Measurements from ENCODE around the gene METTL26.
A peak's percentile ranks its signal among the peaks of the same experiment; 100 is the strongest.

METTL26 gene

DNA sequence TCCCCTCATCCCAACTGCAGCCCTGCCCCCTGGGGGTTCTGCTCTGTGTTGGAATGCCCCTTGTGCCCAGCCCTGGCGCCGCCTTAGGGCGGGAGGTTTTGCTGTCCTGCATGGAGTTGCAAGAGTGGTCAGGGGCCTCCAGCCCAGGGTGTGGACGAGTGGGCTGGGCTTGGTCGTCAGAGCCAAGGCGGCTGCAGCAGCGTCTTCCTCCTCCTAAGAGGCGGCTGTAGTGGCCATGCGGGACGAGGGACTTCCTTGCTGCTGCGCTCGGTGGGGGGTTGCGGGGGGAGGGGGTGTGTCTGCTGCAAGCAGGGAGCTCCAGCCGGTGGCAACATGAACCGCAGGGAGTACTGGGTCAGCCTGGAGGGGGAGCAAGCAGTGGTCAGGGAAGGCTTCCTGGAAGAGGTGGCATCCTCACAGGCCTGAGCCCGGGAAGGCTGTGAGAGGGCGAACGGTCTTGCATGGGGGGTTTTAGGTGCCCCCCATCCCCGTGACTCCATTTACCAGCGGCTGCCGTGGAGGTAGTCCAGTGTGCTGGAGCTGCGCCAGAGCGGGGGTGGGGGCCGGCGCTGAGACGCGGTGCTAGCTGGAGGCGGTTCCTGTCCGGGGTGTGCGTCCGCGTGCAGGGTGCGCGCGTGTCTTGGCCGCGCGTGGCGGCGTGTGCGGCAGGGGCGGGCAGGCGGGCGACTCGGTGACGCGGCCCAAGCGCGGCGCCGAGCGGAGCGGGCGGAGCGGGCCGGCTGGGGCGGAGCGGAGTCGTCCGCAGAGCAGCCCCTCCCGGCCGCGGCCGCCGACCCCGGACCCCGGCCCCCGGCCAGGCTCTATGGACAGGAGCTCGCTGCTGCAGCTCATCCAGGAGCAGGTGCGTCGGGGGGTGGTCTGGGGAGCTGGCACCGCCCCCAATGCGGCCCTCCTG, 39.1 kb upstream of the METTL26 start, which contains the start of gene RHBDL1:
TSS of gene RHBDL1 (plus strand) at position 704 of the 916 bp plus-strand sequence. CDS start at position 824, 120 bp downstream.
- DNase-seq (ENCODE audit: low spot score): peak; percentile 64

DNA sequence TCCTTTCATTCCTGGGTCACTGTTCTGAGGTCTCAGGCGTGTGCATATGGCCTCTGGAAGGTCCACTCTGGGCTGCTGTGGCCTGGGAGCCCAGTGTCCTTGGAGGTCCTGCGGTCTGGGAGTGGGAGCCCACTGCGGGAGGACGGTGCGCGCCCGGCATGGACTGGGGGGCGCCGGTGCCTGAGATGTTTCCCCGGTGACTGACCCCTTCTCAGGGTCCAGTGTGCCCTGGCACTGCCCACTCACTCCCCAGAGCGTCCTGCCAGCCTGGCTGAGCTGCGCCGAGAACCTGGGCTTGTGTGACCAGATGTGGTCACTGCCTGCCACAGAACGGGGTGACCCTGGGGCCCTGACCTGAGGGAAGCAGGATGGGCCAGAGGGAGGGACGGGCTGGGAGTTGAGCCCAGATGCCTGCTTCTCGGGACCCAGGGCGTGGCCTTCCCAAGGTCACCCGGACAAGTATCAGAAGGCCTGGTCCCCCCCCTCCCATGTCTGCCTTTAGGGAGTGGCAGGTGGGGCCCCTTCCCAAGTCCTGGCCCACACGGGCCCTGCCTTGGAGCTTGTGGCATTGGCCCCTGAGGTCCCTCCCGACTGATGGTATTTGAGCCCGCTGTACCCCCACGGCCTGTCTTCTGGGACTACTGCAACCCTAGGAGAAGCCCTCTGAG, 38.2 kb upstream of the METTL26 start:
- no peak for DNase-seq (ENCODE audit: low spot score)

DNA sequence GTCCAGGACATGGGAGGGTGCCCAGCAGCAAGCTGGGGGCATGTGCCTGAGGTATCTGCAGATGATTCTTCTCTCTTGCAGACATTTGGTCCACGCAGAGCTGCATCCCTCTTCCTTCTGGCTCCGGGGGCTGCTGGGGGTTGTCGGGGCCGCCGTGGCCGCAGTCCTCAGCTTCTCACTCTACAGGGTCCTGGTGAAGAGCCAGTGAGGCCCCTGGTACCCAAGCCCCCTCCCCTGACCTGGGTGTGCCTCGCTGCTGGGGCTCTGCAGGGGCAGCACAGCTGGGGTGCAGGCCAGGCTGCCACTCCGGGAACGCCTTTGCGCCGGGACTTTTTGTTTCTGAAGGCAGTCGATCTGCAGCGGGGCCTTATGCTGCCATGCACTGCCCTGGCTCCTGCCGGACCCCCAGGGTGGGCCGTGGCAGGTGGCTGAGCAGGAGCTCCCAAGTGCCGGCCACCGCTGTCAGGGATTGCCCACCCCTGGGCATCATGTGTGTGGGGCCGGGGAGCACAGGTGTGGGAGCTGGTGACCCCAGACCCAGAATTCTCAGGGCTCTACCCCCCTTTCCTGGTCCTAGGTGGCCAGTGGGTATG, 37.4 kb upstream of the METTL26 start:
- DNase-seq (ENCODE audit: low spot score): no peak

DNA sequence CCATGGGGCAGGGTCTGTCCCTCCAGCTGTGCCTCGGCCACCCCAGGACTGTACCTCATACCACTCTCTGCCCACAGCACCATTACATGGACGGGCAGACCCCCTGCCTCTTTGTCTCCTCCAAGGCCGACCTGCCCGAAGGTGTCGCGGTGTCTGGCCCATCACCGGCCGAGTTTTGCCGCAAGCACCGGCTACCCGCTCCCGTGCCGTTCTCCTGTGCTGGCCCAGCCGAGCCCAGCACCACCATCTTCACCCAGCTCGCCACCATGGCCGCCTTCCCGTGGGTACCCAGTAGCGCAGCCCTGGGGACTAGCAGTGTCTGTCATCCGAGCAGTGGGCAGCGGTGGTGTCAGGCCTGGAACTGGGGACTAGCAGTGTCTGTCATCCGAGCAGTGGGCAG, 36.7 kb upstream of the METTL26 start:
- no peak for DNase-seq (ENCODE audit: low spot score)

- no peak for DNase-seq (ENCODE audit: low spot score)
These were observed 36.3 kb upstream of the METTL26 start for GRCh38 chr16:672371-672770.

- DNase-seq (ENCODE audit: low spot score): no peak
These were observed 35.4 kb upstream of the METTL26 start for GRCh38 chr16:671353-672131.

DNA sequence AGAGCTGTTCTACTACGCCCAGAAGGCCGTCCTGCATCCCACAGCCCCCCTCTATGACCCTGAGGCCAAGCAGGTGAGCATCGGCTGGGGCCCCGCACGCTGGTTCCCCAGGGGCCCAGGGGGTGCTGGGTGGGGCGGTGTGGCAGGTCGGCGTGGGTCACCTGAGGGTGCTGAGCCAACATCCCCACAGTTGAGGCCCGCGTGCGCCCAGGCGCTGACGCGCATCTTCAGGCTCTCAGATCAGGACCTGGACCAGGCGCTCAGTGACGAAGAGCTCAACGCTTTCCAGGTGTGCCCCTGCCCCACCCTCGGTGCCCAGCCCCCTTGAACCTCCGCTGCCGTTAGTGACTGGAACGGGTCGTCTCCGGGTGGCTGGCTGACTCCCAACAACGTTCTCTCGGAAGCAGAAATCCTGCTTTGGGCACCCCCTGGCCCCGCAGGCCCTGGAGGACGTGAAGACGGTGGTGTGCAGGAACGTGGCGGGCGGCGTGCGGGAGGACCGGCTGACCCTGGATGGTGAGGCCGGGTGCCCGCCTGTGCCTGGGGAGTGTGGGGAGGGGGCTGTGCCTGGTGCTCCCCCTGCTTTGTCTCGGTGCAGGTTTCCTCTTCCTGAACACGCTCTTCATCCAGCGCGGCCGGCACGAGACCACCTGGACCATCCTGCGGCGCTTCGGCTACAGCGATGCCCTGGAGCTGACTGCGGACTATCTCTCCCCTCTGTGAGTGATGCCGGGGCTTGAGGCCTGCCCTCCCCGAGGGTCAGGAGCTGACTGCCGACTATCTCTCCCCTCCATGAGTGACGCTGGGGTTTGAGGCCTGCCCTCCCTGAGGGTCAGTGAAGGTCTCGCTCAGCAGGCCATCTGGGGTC, 34.6 kb upstream of the METTL26 start:
- DNase-seq (ENCODE audit: low spot score): no peak

DNA sequence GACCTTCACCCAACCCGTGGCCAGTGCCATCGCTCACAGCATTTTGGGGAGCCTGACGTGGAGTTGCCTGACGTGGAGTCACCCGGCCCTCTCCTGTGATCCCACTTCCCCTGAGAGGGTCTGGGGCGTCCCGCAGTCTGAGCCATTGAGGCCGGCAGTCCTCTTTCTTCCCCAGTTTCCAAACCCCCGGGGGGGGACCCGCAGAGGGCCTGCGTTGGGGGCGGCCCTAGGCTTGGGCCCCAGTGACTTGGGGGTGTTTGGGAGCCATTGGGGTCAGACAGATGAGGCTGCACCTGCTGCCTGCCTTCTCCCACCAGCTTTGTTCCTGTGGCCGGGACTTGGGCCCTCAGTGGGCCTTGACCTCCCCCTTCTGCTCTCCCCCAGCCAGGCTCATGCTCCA, 33.6 kb upstream of the METTL26 start:
- DNase-seq (ENCODE audit: low spot score): no peak

DNA sequence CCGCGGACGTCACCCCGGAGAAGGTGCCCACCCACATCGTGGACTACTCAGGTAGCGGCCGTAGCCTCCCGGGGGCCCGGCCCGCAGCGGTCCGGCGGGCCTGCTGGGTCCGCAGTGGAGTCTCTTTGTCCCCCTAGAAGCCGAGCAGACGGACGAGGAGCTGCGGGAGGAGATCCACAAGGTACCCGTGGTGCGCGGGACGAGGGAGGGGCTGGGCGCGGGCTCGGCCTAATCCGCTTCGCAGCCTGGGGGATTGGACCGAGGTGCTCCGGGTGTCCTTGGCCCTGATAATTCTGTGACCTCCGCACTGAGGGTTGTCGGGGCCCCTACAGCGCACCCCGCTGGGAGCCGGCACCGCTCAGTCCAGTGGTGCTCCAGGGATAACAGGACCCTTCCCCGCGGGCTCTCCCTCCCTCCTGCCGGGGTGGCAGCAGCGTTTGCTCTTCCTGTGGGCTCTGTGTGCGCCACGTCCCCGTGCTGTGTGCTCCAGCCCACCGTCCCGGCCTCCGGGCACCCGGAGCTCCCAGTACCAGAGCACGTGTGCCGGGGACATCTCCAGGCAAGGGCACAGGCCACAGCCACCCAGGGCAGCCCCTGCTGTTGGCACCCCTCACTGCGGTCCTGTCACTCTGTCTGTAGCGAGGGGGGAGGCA, 32.5 kb upstream of the METTL26 start:
- DNase-seq (ENCODE audit: low spot score): no peak

- peak; percentile 92 for DNase-seq (ENCODE audit: low spot score)
These were observed 31.8 kb upstream of the METTL26 start, which contains the start of gene RHOT2 for GRCh38 chr16:667780-668518. TSS of gene RHOT2 (plus strand) at chr16:668132. CDS start at chr16:668200, 68 bp downstream.

- no peak for DNase-seq (ENCODE audit: low spot score)
These were observed 31.1 kb upstream of the METTL26 start for GRCh38 chr16:667113-667779.

DNA sequence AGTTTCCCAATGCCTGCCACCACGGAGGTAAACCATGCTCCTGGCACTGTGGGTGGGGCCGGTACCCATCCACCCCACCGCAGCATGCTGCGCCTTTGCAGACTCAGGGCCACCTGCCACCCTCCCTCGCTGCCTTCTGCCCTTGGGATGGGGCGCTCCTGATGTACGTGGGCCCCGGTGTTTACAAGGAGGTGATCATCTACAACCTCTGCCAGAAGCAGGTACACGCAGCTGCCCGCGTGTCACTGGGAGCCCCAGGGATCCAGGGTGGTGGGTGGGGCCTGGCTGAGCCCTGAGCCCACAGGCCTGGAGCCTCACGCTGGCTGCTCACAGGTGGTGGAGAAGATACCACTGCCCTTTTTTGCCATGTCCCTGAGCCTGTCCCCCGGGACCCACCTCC, 30.5 kb upstream of the METTL26 start:
- DNase-seq (ENCODE audit: low spot score): no peak

DNA sequence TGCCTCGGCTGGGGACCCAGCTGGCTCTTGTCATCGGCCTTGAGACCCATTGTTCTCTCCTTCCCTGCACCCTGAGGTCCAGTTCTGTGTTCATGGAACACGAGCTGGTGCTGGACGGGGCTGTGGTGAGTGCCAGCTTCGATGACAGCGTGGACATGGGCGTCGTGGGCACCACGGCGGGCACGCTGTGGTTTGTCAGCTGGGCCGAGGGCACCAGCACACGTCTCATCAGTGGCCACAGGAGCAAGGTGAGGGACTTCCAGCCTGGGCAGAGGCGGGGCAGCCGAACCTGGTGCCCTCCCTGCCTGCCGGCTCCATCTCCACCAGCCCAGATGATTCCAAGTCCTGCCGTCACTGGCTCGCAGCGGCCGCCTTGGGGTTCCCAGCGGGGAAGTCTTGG, 26.5 kb upstream of the METTL26 start:
- DNase-seq (ENCODE audit: low spot score): no peak

- no peak for DNase-seq (ENCODE audit: low spot score)
These were observed 26.0 kb upstream of the METTL26 start for GRCh38 chr16:662095-662494.

DNA sequence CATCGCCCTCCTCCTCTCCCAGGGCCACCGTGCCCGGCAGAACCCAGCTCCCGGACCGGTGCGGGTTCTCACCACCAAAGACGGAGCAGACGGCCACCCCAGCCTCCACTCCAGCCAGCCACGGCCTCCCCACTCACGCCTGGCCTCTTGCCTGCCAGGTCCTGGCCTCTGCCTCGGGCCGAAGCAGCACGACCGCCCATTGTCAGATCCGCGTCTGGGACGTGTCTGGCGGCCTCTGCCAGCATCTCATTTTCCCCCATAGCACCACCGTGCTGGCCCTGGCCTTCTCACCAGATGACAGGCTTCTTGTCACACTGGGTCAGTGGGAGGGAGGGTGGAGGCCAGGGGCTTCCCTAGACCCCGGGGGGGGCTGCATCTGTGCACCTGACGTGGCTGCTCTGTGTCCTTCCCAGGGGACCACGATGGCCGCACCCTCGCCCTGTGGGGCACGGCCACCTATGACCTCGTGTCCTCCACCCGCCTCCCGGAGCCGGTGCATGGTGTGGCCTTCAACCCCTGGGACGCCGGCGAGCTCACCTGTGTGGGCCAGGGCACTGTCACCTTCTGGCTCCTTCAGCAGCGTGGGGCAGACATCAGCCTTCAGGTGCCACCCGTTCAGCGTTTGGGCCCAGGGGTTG, 25.2 kb upstream of the METTL26 start:
- DNase-seq (ENCODE audit: low spot score): no peak

DNA sequence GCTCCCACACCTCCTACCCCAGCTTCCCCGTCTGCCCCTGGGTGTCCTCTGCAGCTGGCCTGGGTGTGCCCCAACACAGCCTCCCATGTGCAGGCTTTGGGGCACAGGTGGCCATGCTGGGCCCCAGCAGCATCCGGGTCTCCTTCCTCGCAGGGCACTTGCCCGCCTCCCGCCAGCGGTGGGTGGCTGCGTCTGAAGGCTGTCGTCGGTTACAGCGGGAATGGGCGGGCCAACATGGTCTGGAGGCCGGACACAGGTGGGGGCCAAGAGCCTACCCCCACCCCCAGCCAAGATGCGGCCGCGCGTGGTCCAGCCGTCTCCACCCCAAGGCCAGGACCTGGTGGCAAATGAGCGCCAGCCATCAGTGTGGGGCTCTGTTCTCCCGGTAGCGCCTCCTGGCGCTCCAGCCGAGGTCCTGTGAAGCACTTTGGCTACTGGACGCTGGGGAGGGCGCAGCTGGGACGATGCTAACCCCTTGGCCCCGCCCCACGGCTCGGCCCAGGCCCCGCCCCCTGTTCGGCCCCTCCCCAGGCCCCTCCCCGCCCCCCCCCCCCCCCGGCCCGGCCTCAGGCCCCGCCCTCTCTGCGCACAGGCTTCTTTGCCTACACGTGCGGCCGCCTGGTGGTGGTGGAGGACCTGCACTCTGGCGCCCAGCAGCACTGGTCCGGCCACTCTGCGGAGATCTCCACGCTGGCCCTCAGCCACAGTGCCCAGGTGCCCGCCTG, 24.5 kb upstream of the METTL26 start:
- DNase-seq (ENCODE audit: low spot score): peak; percentile 97

GRCh38 chr16:660132-660458, 24.0 kb upstream of the METTL26 start:
- no peak for DNase-seq (ENCODE audit: low spot score)

DNA sequence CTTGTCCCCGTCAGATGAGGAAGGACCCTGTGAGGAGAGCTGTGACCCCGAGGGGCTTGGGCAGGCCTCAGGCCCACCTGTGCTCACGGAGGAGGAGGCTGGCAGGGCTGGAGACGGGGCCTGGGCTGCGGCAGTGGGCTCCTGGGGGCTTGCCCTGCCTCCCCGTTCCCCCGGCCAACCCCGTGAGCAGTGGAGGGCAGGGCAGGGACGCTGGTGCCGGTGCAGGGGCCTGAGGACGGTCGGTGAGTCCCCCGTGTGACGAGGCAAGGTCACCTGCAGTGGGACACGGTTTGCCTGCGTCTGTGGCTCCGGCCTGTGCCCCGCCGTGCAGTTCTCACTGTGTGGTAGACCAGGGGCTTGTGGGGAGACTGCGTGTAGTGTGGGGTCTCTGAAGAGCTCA, 23.5 kb upstream of the METTL26 start:
- no peak for DNase-seq (ENCODE audit: low spot score)

All from iPS-NIHi11 (cell line).